ENCODE measurements around the gene DYNLT1.

GRCh38 chr6:158638324-158638854 lies 6.2 kb downstream of the DYNLT1 start:
- no peak for TF ChIP-seq CTCF (IDR thresholded peaks at IDR 0.05)
- TF ChIP-seq POLR2AphosphoS5 (IDR thresholded peaks at IDR 0.05), result no peak
